GM21717 (cell line): ENCODE measurements around the gene TCF7.
A peak's percentile ranks its signal among the peaks of the same experiment; 100 is the strongest.
"Not testable (repeated sequence)": the region's sequence is repeated elsewhere in the genome, so short reads cannot be mapped to it uniquely, and the experiment has no call there.

ENCODE experiments used
- ATAC-seq: cut with Tn5 transposase; IDR thresholded peaks from one replicate; pipeline ENCODE4 v1.9.1; 2021; ENCODE audit warnings: mild to moderate bottlenecking, moderate library complexity; ENCODE audit not compliant: unreplicated experiment

Gene TCF7

GRCh38 chr5:134143944-134144941, 29.8 kb downstream of the TCF7 start:
- no peak for ATAC-seq

- ATAC-seq = no peak
Observed at GRCh38 chr5:134145041-134145757, 30.7 kb downstream of the TCF7 start.

GRCh38 chr5:134145779-134146581, 31.5 kb downstream of the TCF7 start:
- ATAC-seq = no peak

- no peak for ATAC-seq
Observed at GRCh38 chr5:134146651-134147518, 32.4 kb downstream of the TCF7 start.

- no peak for ATAC-seq
Observed at GRCh38 chr5:134148316-134148715, 33.8 kb downstream of the TCF7 start.

GRCh38 chr5:134148986-134149539, 34.6 kb downstream of the TCF7 start:
- ATAC-seq = no peak

- ATAC-seq = no peak
Observed at GRCh38 chr5:134149571-134150303, 35.3 kb downstream of the TCF7 start.

GRCh38 chr5:134151723-134152122, 37.2 kb downstream of the TCF7 start:
- no peak for ATAC-seq

GRCh38 chr5:134152173-134152832, 37.8 kb downstream of the TCF7 start:
- ATAC-seq = not testable (repeated sequence)

GRCh38 chr5:134153241-134153640, 38.8 kb downstream of the TCF7 start:
- no peak for ATAC-seq

GRCh38 chr5:134153657-134154056, 39.2 kb downstream of the TCF7 start:
- no peak for ATAC-seq

- ATAC-seq = no peak
Observed at GRCh38 chr5:134161513-134162395, 47.3 kb downstream of the TCF7 start.

- no peak for ATAC-seq
Observed at GRCh38 chr5:134162592-134162991, 48.1 kb downstream of the TCF7 start.

GRCh38 chr5:134171972-134172371, 57.5 kb downstream of the TCF7 start:
- no peak for ATAC-seq

GRCh38 chr5:134174841-134175839, 60.7 kb downstream of the TCF7 start:
- ATAC-seq = no peak

GRCh38 chr5:134175921-134176510, 61.5 kb downstream of the TCF7 start:
- ATAC-seq = peak; percentile 36
